Right atrium auricular region (tissue), 2 donors: ENCODE measurements around the gene YWHAB. TPM values are rescaled to one million over a fixed set of nuclear protein-coding genes. Genes with fewer than 3 reads are reported as not detected.

Experiments used
- DNase-seq: peaks from one replicate; pipeline ENCODE4 v3.0.0-alpha.2; 2019; ENCODE audit warnings: low spot score
- H3K27ac ChIP-seq, 2 donors: fragments of 200-600 bp; sonication (generic); 1 replicate in 1 of 2; 2 replicates in 1 of 2; pipeline ENCODE4 v1.5.1; 2016 to 2019
- H3K27me3 ChIP-seq, 2 donors: fragments of 200-600 bp; sonication (generic); one replicate each; pipeline versions ENCODE4 v1.5.1 to v1.6.0; 2017 to 2019
- H3K36me3 ChIP-seq: fragments of 200-600 bp; sonication (generic); one replicate; pipeline ENCODE4 v1.5.1; 2016
- H3K4me1 ChIP-seq, 2 donors: fragments of 200-600 bp; sonication (generic); one replicate each; pipeline versions ENCODE4 v1.5.1 to v1.6.0; 2017 to 2019
- H3K4me3 ChIP-seq, 2 donors: fragments of 200-600 bp; sonication (generic); 1 replicate in 1 of 2; 2 replicates in 1 of 2; pipeline ENCODE4 v1.5.1; 2017 to 2019; ENCODE audit warnings: mild to moderate bottlenecking in 1 of 2, moderate library complexity in 1 of 2
- H3K9me3 ChIP-seq, 2 donors: fragments of 200-600 bp; sonication (generic); one replicate each; pipeline ENCODE4 v1.5.1; 2019
- CTCF ChIP-seq, 2 donors: fragments of 200-600 bp; sonication (generic); IDR thresholded peaks; one replicate each; pipeline ENCODE4 v1.5.1; 2019; ENCODE audit warnings: antibody characterized with exemption in 2 of 2
- total RNA-seq, 2 donors: library from RNA; depleted of rRNA; stranded (reverse); fragments of >200 nt; gene quantifications; one replicate each; pipeline ENCODE4 v1.1.0, GENCODE V29; 2016

The YWHAB gene
- total RNA-seq, 2 donors from 2014 or later = 75.9 to 78.5 TPM

GRCh38 chr20:44910690-44911262, 25.3 kb downstream of the YWHAB start:
- no peak for TF ChIP-seq CTCF (IDR thresholded peaks at IDR 0.05)
- Histone ChIP-seq H3K4me1 (peaks cover 0 to 18% of the 10 kb centered on the region in 2 donors), H3K9me3 (no peaks in the 10 kb centered on the region), H3K36me3 (peaks cover 23% of the 10 kb centered on the region), H3K4me3 (peak overlapping the region in 1 of 2 donors; percentile 66), H3K27me3 (no peaks in the 10 kb centered on the region), H3K27ac (no peak overlapping the region)
- no peak for DNase-seq

GRCh38 chr20:44911264-44911921, 25.9 kb downstream of the YWHAB start:
- no peak for DNase-seq
- no peaks in the 10 kb centered on the region for H3K9me3 ChIP-seq
- H3K4me3 ChIP-seq = no peak overlapping the region
- H3K27ac ChIP-seq = no peak overlapping the region
- peak in 1 of 2 donors; percentile 34 for TF ChIP-seq CTCF (IDR thresholded peaks at IDR 0.05)
- H3K4me1 ChIP-seq = peaks cover 0 to 18% of the 10 kb centered on the region in 2 donors
- peaks cover 16% of the 10 kb centered on the region for H3K36me3 ChIP-seq
- no peaks in the 10 kb centered on the region for H3K27me3 ChIP-seq

- Histone ChIP-seq H3K4me3 (no peak overlapping the region), H3K27me3 (no peaks in the 10 kb centered on the region), H3K36me3 (peaks cover 9% of the 10 kb centered on the region), H3K9me3 (no peaks in the 10 kb centered on the region), H3K27ac (no peak overlapping the region), H3K4me1 (peaks cover 0 to 18% of the 10 kb centered on the region in 2 donors)
- no peak for DNase-seq
- no peak for TF ChIP-seq CTCF (IDR thresholded peaks at IDR 0.05)
Measured at GRCh38 chr20:44912189-44912588, 26.7 kb downstream of the YWHAB start.

- no peaks in the 10 kb centered on the region for H3K36me3 ChIP-seq
- no peaks in the 10 kb centered on the region for H3K27me3 ChIP-seq
- H3K4me1 ChIP-seq = peaks cover 0 to 7% of the 10 kb centered on the region in 2 donors
- no peak overlapping the region for H3K4me3 ChIP-seq
- DNase-seq = no peak
- no peaks in the 10 kb centered on the region for H3K9me3 ChIP-seq
- no peak overlapping the region for H3K27ac ChIP-seq
- TF ChIP-seq CTCF (IDR thresholded peaks at IDR 0.05) = no peak
Measured at GRCh38 chr20:44914924-44915323, 29.4 kb downstream of the YWHAB start.

GRCh38 chr20:44916586-44916985, 31.1 kb downstream of the YWHAB start:
- Histone ChIP-seq H3K4me1 (no peaks in the 10 kb centered on the region), H3K27ac (no peak overlapping the region), H3K4me3 (no peak overlapping the region), H3K9me3 (no peaks in the 10 kb centered on the region), H3K27me3 (no peaks in the 10 kb centered on the region), H3K36me3 (no peaks in the 10 kb centered on the region)
- DNase-seq = no peak
- TF ChIP-seq CTCF (IDR thresholded peaks at IDR 0.05) = no peak
